ENCODE results near the gene ICE2.

ICE2 gene

DNA sequence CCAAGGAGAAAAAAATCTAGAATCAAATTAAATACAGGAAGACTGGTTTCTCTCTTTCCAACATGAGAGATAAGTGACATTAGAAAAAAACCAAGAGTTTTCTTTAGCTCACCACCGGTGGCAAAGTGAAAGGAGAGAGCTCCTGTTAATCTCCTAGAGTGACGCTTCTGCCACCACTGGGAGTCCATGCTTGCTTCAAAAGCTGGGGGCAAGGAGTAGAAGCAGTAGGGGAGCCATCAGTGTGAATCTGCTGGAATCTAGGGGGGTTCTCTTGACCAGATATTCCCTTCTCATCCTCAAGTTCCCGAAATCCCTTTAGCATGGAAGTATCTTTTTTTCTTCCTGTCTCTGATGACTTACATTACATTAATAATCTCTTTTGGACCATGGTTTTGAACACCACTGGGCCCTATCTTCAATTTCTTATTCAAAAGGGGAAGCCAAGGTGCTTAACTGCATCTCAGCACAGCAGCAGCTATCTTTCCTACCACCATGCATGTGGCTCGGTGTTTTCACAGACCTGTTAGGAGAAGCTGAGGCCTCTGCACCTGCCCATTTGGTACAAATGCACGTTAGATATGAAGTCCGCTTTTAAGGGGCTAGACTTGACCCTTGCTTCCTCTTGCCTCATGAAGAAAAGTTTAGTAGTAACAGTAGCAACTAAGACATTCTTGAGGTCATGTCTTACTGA, 6.6 kb upstream of the ICE2 start:
- Histone ChIP-seq H3K4me2 (ENCODE audit: low read length) (no peak overlapping the region), H3K4me3 (ENCODE audit: low read length) (no peak overlapping the region), H3K79me2 (ENCODE audit: control insufficient read depth, insufficient read depth, low read length) (no peaks in the 10 kb centered on the region), H2BK120ac (ENCODE audit: low read depth, low read length) (no peak overlapping the region), H3K36me3 (ENCODE audit: control insufficient read depth, insufficient read depth, low read length) (no peaks in the 10 kb centered on the region), H4K5ac (ENCODE audit: low read length) (no peak overlapping the region), H3K79me1 (ENCODE audit: low read length) (no peaks in the 10 kb centered on the region), H3K4ac (ENCODE audit: low read depth, low read length) (no peak overlapping the region), H3K4me1 (ENCODE audit: control insufficient read depth, low read depth, low read length) (no peaks in the 10 kb centered on the region), H2AK5ac (ENCODE audit: low read length) (no peak overlapping the region), H3K18ac (ENCODE audit: low read length) (no peak overlapping the region), H4K8ac (ENCODE audit: low read depth, low read length) (no peak overlapping the region), H3K27me3 (ENCODE audit: insufficient read depth, low read length, poor library complexity) (no peaks in the 10 kb centered on the region), H3K23ac (ENCODE audit: low read length) (no peak overlapping the region), H3K9ac (ENCODE audit: low read length) (no peak overlapping the region), H3K56ac (ENCODE audit: low read length) (no peak overlapping the region), H2BK5ac (ENCODE audit: low read length) (no peak overlapping the region), H2BK15ac (replicated peaks; ENCODE audit: low read depth) (no peak overlapping the region), H3K27ac (ENCODE audit: low read depth, low read length) (no peak overlapping the region)
- no CpG with 5 or more reads among the region's 6 CpGs for WGBS (ENCODE audit: extremely low coverage, insufficient coverage, low lambda C conversion rate)
- no peak for DNase-seq

DNA sequence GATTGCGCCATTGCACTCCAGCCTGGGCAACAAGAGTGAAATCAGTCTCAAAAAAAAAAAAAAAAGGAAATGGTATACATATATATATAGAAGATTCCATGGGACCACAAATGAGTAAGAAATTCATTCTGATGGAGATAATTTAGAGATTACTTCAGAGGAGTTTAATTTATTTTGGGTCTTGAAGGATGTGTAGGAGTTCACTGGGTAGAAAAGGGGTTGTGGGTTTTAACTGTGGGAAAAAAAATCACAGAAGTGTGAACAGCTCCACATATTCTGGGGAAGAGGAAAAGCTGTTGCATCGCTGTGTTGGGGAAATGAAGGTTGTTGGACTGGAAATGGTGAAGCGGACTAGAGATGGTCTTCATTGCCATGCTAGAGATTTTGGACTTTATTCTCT, 4.1 kb upstream of the ICE2 start:
- DNase-seq = no peak
- no peak overlapping the region for H2BK15ac ChIP-seq (replicated peaks; ENCODE audit: low read depth)
- no peaks in the 10 kb centered on the region for H3K27me3 ChIP-seq (ENCODE audit: insufficient read depth, low read length, poor library complexity)
- no peak overlapping the region for H3K4me2 ChIP-seq (ENCODE audit: low read length)
- no peak overlapping the region for H3K56ac ChIP-seq (ENCODE audit: low read length)
- no peak overlapping the region for H4K8ac ChIP-seq (ENCODE audit: low read depth, low read length)
- no peak overlapping the region for H2BK120ac ChIP-seq (ENCODE audit: low read depth, low read length)
- no peak overlapping the region for H4K5ac ChIP-seq (ENCODE audit: low read length)
- H3K4me3 ChIP-seq (ENCODE audit: low read length) = no peak overlapping the region
- no peak overlapping the region for H3K18ac ChIP-seq (ENCODE audit: low read length)
- no peaks in the 10 kb centered on the region for H3K36me3 ChIP-seq (ENCODE audit: control insufficient read depth, insufficient read depth, low read length)
- H3K79me1 ChIP-seq (ENCODE audit: low read length) = no peaks in the 10 kb centered on the region
- H3K23ac ChIP-seq (ENCODE audit: low read length) = no peak overlapping the region
- H3K79me2 ChIP-seq (ENCODE audit: control insufficient read depth, insufficient read depth, low read length) = peaks cover 2% of the 10 kb centered on the region
- H3K27ac ChIP-seq (ENCODE audit: low read depth, low read length) = no peak overlapping the region
- no peaks in the 10 kb centered on the region for H3K4me1 ChIP-seq (ENCODE audit: control insufficient read depth, low read depth, low read length)
- WGBS (ENCODE audit: extremely low coverage, insufficient coverage, low lambda C conversion rate) = no CpG with 5 or more reads among the region's 3 CpGs
- no peak overlapping the region for H3K4ac ChIP-seq (ENCODE audit: low read depth, low read length)
- H2BK5ac ChIP-seq (ENCODE audit: low read length) = no peak overlapping the region
- H2AK5ac ChIP-seq (ENCODE audit: low read length) = no peak overlapping the region
- no peak overlapping the region for H3K9ac ChIP-seq (ENCODE audit: low read length)

DNA sequence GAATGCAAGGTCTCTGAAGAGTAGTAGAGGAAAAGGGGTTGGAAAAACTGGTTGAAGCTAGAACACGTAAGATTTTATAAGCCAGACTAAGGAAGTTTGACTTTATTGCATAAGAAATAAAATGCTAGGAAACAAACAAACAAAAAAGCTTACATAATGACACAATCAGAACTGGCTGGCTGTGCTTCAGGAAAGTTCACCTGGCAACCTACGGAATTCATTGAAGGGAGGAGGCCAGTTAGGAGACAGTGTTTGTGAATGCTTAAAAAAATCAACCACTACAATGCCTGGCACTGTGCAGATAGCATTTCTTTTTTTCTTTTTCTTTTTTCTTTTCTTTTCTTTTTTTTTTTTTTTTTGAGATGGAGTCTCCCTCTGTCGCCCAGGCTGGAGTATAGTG, 1.9 kb upstream of the ICE2 start:
- Histone ChIP-seq H3K27me3 (ENCODE audit: insufficient read depth, low read length, poor library complexity) (no peaks in the 10 kb centered on the region), H3K56ac (ENCODE audit: low read length) (no peak overlapping the region), H3K18ac (ENCODE audit: low read length) (no peak overlapping the region), H3K9ac (ENCODE audit: low read length) (no peak overlapping the region), H3K79me1 (ENCODE audit: low read length) (peaks cover 2% of the 10 kb centered on the region), H2AK5ac (ENCODE audit: low read length) (no peak overlapping the region), H3K79me2 (ENCODE audit: control insufficient read depth, insufficient read depth, low read length) (peaks cover 9% of the 10 kb centered on the region), H4K5ac (ENCODE audit: low read length) (no peak overlapping the region), H3K23ac (ENCODE audit: low read length) (no peak overlapping the region), H3K4me2 (ENCODE audit: low read length) (no peak overlapping the region), H2BK15ac (replicated peaks; ENCODE audit: low read depth) (no peak overlapping the region), H3K27ac (ENCODE audit: low read depth, low read length) (no peak overlapping the region), H3K4me3 (ENCODE audit: low read length) (no peak overlapping the region), H2BK5ac (ENCODE audit: low read length) (no peak overlapping the region), H4K8ac (ENCODE audit: low read depth, low read length) (no peak overlapping the region), H2BK120ac (ENCODE audit: low read depth, low read length) (no peak overlapping the region), H3K36me3 (ENCODE audit: control insufficient read depth, insufficient read depth, low read length) (no peaks in the 10 kb centered on the region), H3K4me1 (ENCODE audit: control insufficient read depth, low read depth, low read length) (no peaks in the 10 kb centered on the region), H3K4ac (ENCODE audit: low read depth, low read length) (no peak overlapping the region)
- no peak for DNase-seq
- WGBS (ENCODE audit: extremely low coverage, insufficient coverage, low lambda C conversion rate) = no CpG with 5 or more reads among the region's 3 CpGs

DNA sequence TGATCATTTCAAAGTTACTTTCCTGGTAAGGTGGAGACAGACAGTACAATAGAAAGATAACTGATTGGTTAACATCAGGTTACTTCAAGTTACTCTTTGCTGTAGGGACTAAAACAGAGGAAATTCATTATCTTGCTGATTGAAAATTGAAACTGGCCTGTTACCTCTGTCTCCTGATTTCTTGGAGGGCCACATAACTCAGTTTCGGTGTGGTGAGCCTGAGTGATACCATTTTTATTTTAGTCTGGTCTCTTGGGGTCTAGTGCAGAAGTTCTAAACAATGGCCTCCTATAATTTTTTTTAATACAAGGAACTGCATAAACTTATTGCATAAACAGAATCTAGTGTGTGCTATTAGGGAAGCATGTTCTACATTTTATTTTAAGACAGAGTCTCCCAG, 1.2 kb upstream of the ICE2 start:
- Histone ChIP-seq H3K36me3 (ENCODE audit: control insufficient read depth, insufficient read depth, low read length) (no peaks in the 10 kb centered on the region), H3K56ac (ENCODE audit: low read length) (no peak overlapping the region), H3K4ac (ENCODE audit: low read depth, low read length) (no peak overlapping the region), H2BK120ac (ENCODE audit: low read depth, low read length) (no peak overlapping the region), H2AK5ac (ENCODE audit: low read length) (no peak overlapping the region), H3K9ac (ENCODE audit: low read length) (no peak overlapping the region), H4K5ac (ENCODE audit: low read length) (no peak overlapping the region), H3K18ac (ENCODE audit: low read length) (no peak overlapping the region), H3K4me1 (ENCODE audit: control insufficient read depth, low read depth, low read length) (no peaks in the 10 kb centered on the region), H3K4me3 (ENCODE audit: low read length) (no peak overlapping the region), H3K27ac (ENCODE audit: low read depth, low read length) (no peak overlapping the region), H3K23ac (ENCODE audit: low read length) (no peak overlapping the region), H2BK15ac (replicated peaks; ENCODE audit: low read depth) (no peak overlapping the region), H4K8ac (ENCODE audit: low read depth, low read length) (peak overlapping the region; percentile 14), H3K27me3 (ENCODE audit: insufficient read depth, low read length, poor library complexity) (no peaks in the 10 kb centered on the region), H3K79me1 (ENCODE audit: low read length) (peaks cover 2% of the 10 kb centered on the region), H2BK5ac (ENCODE audit: low read length) (no peak overlapping the region), H3K79me2 (ENCODE audit: control insufficient read depth, insufficient read depth, low read length) (peaks cover 9% of the 10 kb centered on the region), H3K4me2 (ENCODE audit: low read length) (no peak overlapping the region)
- DNase-seq = no peak
- WGBS (ENCODE audit: extremely low coverage, insufficient coverage, low lambda C conversion rate) = no CpG with 5 or more reads among the region's 1 CpG

DNA sequence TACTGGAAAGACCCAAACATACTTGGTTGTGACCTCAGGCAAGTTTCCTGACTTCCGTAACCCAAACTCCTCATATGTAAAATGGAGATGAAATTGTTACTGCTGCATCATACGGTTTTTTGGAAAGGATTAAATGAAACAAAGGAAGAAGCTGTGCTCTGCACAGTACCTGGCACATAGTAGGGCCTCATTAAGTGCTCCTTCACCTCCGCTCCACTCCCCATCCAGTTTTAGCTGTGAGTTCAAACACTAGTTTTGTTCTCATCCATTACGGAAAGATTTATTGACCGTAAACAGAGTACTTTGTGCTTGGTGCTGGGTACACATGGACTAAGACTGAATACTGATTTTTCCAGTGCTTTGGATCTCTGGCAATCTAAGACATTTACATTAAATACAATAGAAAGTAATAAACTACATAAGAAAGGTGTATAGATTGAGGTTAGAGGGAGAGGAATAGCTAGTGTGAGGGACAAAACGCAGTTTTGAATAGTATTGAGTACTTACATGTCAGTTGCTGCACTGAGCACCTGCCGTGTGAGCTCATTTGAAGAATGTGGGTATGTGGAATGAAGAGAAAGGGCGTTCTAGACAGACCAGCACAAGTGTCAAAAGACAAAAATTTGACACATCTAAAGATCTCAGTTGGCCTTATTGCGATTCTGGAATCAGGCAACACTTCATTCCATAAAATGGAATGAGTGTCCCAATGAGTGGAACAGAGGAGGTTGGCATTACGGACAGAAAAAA, 594 bp upstream of the ICE2 start:
- peak overlapping the region; percentile 10 for H3K27ac ChIP-seq (ENCODE audit: low read depth, low read length)
- no peak overlapping the region for H3K23ac ChIP-seq (ENCODE audit: low read length)

More for the DNA sequence above, 594 bp upstream of the ICE2 start:
- Histone ChIP-seq H4K8ac (ENCODE audit: low read depth, low read length) (no peak overlapping the region), H3K36me3 (ENCODE audit: control insufficient read depth, insufficient read depth, low read length) (no peaks in the 10 kb centered on the region), H2BK15ac (replicated peaks; ENCODE audit: low read depth) (no peak overlapping the region), H3K4me3 (ENCODE audit: low read length) (peak overlapping the region; percentile 59), H2BK5ac (ENCODE audit: low read length) (peak overlapping the region; percentile 72), H2BK120ac (ENCODE audit: low read depth, low read length) (no peak overlapping the region), H3K56ac (ENCODE audit: low read length) (peak overlapping the region; percentile 85), H3K79me2 (ENCODE audit: control insufficient read depth, insufficient read depth, low read length) (peaks cover 9% of the 10 kb centered on the region), H3K4me2 (ENCODE audit: low read length) (peak overlapping the region; percentile 75), H4K5ac (ENCODE audit: low read length) (peak overlapping the region; percentile 35), H3K4me1 (ENCODE audit: control insufficient read depth, low read depth, low read length) (no peaks in the 10 kb centered on the region), H3K4ac (ENCODE audit: low read depth, low read length) (peak overlapping the region; percentile 17), H3K79me1 (ENCODE audit: low read length) (peaks cover 2% of the 10 kb centered on the region), H3K27me3 (ENCODE audit: insufficient read depth, low read length, poor library complexity) (no peaks in the 10 kb centered on the region), H3K9ac (ENCODE audit: low read length) (peak overlapping the region; percentile 77), H2AK5ac (ENCODE audit: low read length) (no peak overlapping the region), H3K18ac (ENCODE audit: low read length) (peak overlapping the region; percentile 29)
- no CpG with 5 or more reads among the region's 10 CpGs for WGBS (ENCODE audit: extremely low coverage, insufficient coverage, low lambda C conversion rate)
- peak; percentile 18 for DNase-seq
